GM19023 (cell line): ENCODE data around the gene CD300LF.
A peak's percentile ranks its signal among the peaks of the same experiment; 100 is the strongest.

Experiments
- ATAC-seq: cut with Tn5 transposase; IDR thresholded peaks from one replicate; pipeline ENCODE4 v1.9.1; 2021; ENCODE audit warnings: mild to moderate bottlenecking, moderate library complexity; ENCODE audit not compliant: unreplicated experiment

Gene CD300LF

GRCh38 chr17:74746376-74746775, 33.7 kb upstream of the CD300LF start:
- no peak for ATAC-seq

- ATAC-seq: no peak
Observed at GRCh38 chr17:74745548-74746177, 32.9 kb upstream of the CD300LF start.

- ATAC-seq: no peak
Observed at GRCh38 chr17:74744714-74745547, 32.2 kb upstream of the CD300LF start.

- no peak for ATAC-seq
Observed at GRCh38 chr17:74744349-74744713, 31.6 kb upstream of the CD300LF start.

GRCh38 chr17:74743755-74744154, 31.0 kb upstream of the CD300LF start:
- ATAC-seq: no peak

- no peak for ATAC-seq
Observed at GRCh38 chr17:74742978-74743545, 30.3 kb upstream of the CD300LF start.

GRCh38 chr17:74742153-74742515, 29.4 kb upstream of the CD300LF start:
- ATAC-seq: no peak

GRCh38 chr17:74740641-74741387, 28.1 kb upstream of the CD300LF start:
- no peak for ATAC-seq

- ATAC-seq: no peak
Observed at GRCh38 chr17:74740173-74740572, 27.4 kb upstream of the CD300LF start.

- ATAC-seq: no peak
Observed at GRCh38 chr17:74739227-74739831, 26.6 kb upstream of the CD300LF start.

- ATAC-seq: peak; percentile 42
Observed at GRCh38 chr17:74738051-74738996, 25.6 kb upstream of the CD300LF start.

GRCh38 chr17:74737299-74738050, 24.8 kb upstream of the CD300LF start:
- no peak for ATAC-seq

- peak; percentile 50 for ATAC-seq
Observed at GRCh38 chr17:74736513-74737298, 24.0 kb upstream of the CD300LF start, which contains the start of gene RAB37. Gene RAB37 (plus strand): TSS chr17:74737256. CDS start chr17:74737273, 17 bp downstream.

- no peak for ATAC-seq
Observed at GRCh38 chr17:74734256-74734655, 21.5 kb upstream of the CD300LF start.

GRCh38 chr17:74733365-74734122, 20.8 kb upstream of the CD300LF start:
- ATAC-seq: no peak

GRCh38 chr17:74732042-74732867, 19.5 kb upstream of the CD300LF start:
- no peak for ATAC-seq

GRCh38 chr17:74731347-74731605, 18.6 kb upstream of the CD300LF start:
- no peak for ATAC-seq
